CD4-positive, alpha-beta T cell (primary cell): ENCODE data around the gene HOXA7. TPM values are rescaled to one million over a fixed set of nuclear protein-coding genes. Genes with fewer than 3 reads are reported as not detected.
A peak's percentile ranks its signal among the peaks of the same experiment; 100 is the strongest.

Experiments
- ATAC-seq: fragments of 200-7000 bp; cut with Tn5 transposase; one replicate; pipeline ENCODE4 v1.10.0; 2022; ENCODE audit warnings: mild to moderate bottlenecking; ENCODE audit not compliant: poor library complexity
- CTCF ChIA-PET: fragments of 350-600 bp; sonication (Branson Sonifier 250); formaldehyde crosslinking; loops from one replicate; lab custom pipeline; 2021; ENCODE audit warnings: antibody characterized with exemption, inconsistent platforms; lab: Charles Lee
- POLR2A ChIA-PET: fragments of 350-600 bp; sonication (Branson Sonifier 250); formaldehyde crosslinking; loops from one replicate; lab custom pipeline; 2021; ENCODE audit warnings: antibody characterized with exemption, inconsistent platforms; lab: Charles Lee
- DNase-seq, 14 experiments: peaks; one replicate each; pipeline ENCODE4 v3.0.0-alpha.2; 2013 to 2020; ENCODE audit warnings: mixed read lengths in 2 of 14
- H3K27ac ChIP-seq, 2 donors: one replicate each; pipeline versions ENCODE4 v1.5.1 to v1.7.0; 2013; ENCODE audit warnings: low read length in 2 of 2, low read depth in 1 of 2, mild to moderate bottlenecking in 1 of 2
- H3K27me3 ChIP-seq, 2 experiments: 1 replicate in 1 of 2; 2 replicates in 1 of 2; pipeline versions ENCODE4 v1.6.1 to v1.7.0; 2013; ENCODE audit warnings: low read length in 2 of 2, control low read depth in 1 of 2, mild to moderate bottlenecking in 1 of 2, moderate library complexity in 1 of 2; ENCODE audit not compliant: insufficient read depth in 2 of 2, control insufficient read depth in 1 of 2
- H3K36me3 ChIP-seq: one replicate; pipeline ENCODE4 v1.6.1; 2013; ENCODE audit warnings: low read length, control low read depth; ENCODE audit not compliant: insufficient read depth
- H3K4me1 ChIP-seq: one replicate; pipeline ENCODE4 v1.6.1; 2013; ENCODE audit warnings: low read length, control low read depth; ENCODE audit not compliant: insufficient read depth
- H3K4me3 ChIP-seq: one replicate; pipeline ENCODE4 v1.5.1; 2013; ENCODE audit warnings: mild to moderate bottlenecking, low read length, moderate library complexity
- H3K9me3 ChIP-seq, 2 experiments: 1 replicate in 1 of 2; 2 replicates in 1 of 2; pipeline versions ENCODE4 v1.6.1 to v1.7.0; 2013; ENCODE audit warnings: low read length in 2 of 2, mild to moderate bottlenecking in 2 of 2, control low read depth in 1 of 2, moderate library complexity in 1 of 2; ENCODE audit not compliant: control insufficient read depth in 1 of 2, insufficient read depth in 1 of 2
- H3K27ac Mint-ChIP-seq: one replicate; pipeline ENCODE4 v1.8.0; 2020; ENCODE audit warnings: mixed read lengths
- H3K27me3 Mint-ChIP-seq: one replicate; pipeline ENCODE4 v1.8.0; 2021; ENCODE audit warnings: mixed read lengths
- H3K36me3 Mint-ChIP-seq: one replicate; pipeline ENCODE4 v1.8.0; 2021; ENCODE audit warnings: low read depth, mixed read lengths
- H3K4me1 Mint-ChIP-seq: one replicate; pipeline ENCODE4 v1.8.0; 2021; ENCODE audit warnings: low read depth, mixed read lengths
- H3K4me3 Mint-ChIP-seq: one replicate; pipeline ENCODE4 v1.8.0; 2020; ENCODE audit warnings: mild to moderate bottlenecking, mixed read lengths
- H3K9me3 Mint-ChIP-seq: one replicate; pipeline ENCODE4 v1.8.0; 2020; ENCODE audit warnings: mixed read lengths
- CTCF ChIP-seq: fragments of 200-600 bp; IDR thresholded peaks from one replicate; pipeline ENCODE4 v1.8.0; 2022; ENCODE audit warnings: antibody characterized with exemption, mild to moderate bottlenecking
- intact Hi-C, 2 experiments: fragments of 100-400 bp; cut with DNase I in 1 of 2; cut with micrococcal nuclease in 1 of 2; formaldehyde crosslinking; loops; one replicate each; pipeline versions ENCODE4 v1.15.1 to v1.9.0; 2023 to 2025; cut with DNase I, micrococcal nuclease
- total RNA-seq, 174 experiments: library from RNA in 2 of 174; stranded (reverse) in 2 of 174; gene quantifications; one replicate each; pipeline ENCODE4 v1.2.3 and lab custom pipeline; 2021 to 2026

HOXA7 gene
- total RNA-seq, 2 experiments from 2014 or later = not detected

- CTCF ChIA-PET = interaction anchor here (1.0 to 1.6 kb wide), 4 partner anchors 11 to 831 kb away, joined by 3 to 13 read pairs (median 5); no protein-coding TSS in a partner anchor
- no peak overlapping the region for H3K27ac ChIP-seq
Observed at GRCh38 chr7:27189997-27190748, 33.7 kb upstream of the HOXA7 start.

GRCh38 chr7:27189295-27189996 is 33.0 kb upstream of the HOXA7 start:
- TF ChIP-seq CTCF = no peak
- DNase-seq (peak in 1 of 14 experiments; percentile 33), ATAC-seq (no peak)
- H3K36me3 Mint-ChIP-seq = no peaks in the 10 kb centered on the region
- Histone ChIP-seq H3K27me3 (peaks cover 95 to 98% of the 10 kb centered on the region in 2 experiments), H3K36me3 (no peaks in the 10 kb centered on the region), H3K4me3 (no peak overlapping the region), H3K4me1 (peaks cover 76% of the 10 kb centered on the region), H3K9me3 (peaks cover 0 to 56% of the 10 kb centered on the region in 2 experiments), H3K27ac (no peak overlapping the region)
- H3K4me3 Mint-ChIP-seq = peak overlapping the region; percentile 12
- ChIA-PET CTCF (interaction anchor here (1.0 to 1.6 kb wide), 3 partner anchors 10 to 29 kb away, joined by 4 to 13 read pairs (median 6); no protein-coding TSS in a partner anchor), POLR2A (interaction anchor here (0.9 to 2.6 kb wide), 4 partner anchors 16 to 551 kb away, joined by 3 to 8 read pairs (median 4); partner anchors contain the start of gene HOXA9)
- intact Hi-C loops = loop anchor here in 1 of 2 experiments (5.0 kb wide), 2 partner anchors 37 to 1332 kb away; partner anchors contain the start of gene HOXA3
- peak overlapping the region; percentile 80 for H3K27ac Mint-ChIP-seq
- H3K27me3 Mint-ChIP-seq = peaks cover 99% of the 10 kb centered on the region
- H3K4me1 Mint-ChIP-seq = peaks cover 78% of the 10 kb centered on the region
- H3K9me3 Mint-ChIP-seq = no peaks in the 10 kb centered on the region

More at GRCh38 chr7:27189997-27190748, 33.7 kb upstream of the HOXA7 start:
- H3K4me3 Mint-ChIP-seq = peak overlapping the region; percentile 57
- Histone ChIP-seq H3K4me3 (no peak overlapping the region), H3K9me3 (peaks cover 0 to 49% of the 10 kb centered on the region in 2 experiments), H3K27me3 (peaks cover 96 to 98% of the 10 kb centered on the region in 2 experiments), H3K36me3 (no peaks in the 10 kb centered on the region), H3K4me1 (peaks cover 69% of the 10 kb centered on the region)
- H3K27me3 Mint-ChIP-seq = peaks cover 99% of the 10 kb centered on the region
- intact Hi-C loops = loop anchor here in 1 of 2 experiments (5.0 to 10.0 kb wide), 5 partner anchors 38 to 1333 kb away; partner anchors contain the start of genes HIBADH, HOXA3, JAZF1 and TAX1BP1
- POLR2A ChIA-PET = interaction anchor here (0.6 to 2.6 kb wide), 6 partner anchors 11 to 551 kb away, joined by 3 to 8 read pairs (median 4); partner anchors contain the start of gene HOXA9
- peak overlapping the region; percentile 80 for H3K27ac Mint-ChIP-seq
- peaks cover 72% of the 10 kb centered on the region for H3K4me1 Mint-ChIP-seq
- TF ChIP-seq CTCF = no peak
- ATAC-seq (no peak), DNase-seq (peak in 1 of 14 experiments; percentile 5)
- no peaks in the 10 kb centered on the region for H3K9me3 Mint-ChIP-seq
- no peaks in the 10 kb centered on the region for H3K36me3 Mint-ChIP-seq
